ENCODE measurements around the gene HDLBP.

The HDLBP gene

DNA sequence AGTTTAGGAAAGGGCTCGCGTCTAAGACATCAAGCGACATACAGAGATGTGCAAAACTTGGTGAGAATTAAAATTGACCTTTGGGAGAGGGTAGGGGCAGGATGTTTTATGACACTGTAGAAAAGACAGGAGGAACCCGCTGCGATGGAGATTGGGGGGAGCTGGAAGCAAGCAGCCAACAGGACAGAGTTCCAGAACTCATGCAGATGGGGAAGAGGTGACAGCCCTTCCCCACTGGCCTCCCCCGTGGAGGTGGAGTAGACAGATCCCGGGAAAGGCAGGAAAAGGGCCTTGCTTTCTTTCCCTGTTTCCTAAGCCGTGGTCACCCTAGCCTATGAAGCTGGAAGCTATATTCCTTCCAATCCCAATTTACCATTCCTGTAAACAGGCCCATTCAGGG lies 87.9 kb downstream of the HDLBP start:
- DNase-seq: no peak

DNA sequence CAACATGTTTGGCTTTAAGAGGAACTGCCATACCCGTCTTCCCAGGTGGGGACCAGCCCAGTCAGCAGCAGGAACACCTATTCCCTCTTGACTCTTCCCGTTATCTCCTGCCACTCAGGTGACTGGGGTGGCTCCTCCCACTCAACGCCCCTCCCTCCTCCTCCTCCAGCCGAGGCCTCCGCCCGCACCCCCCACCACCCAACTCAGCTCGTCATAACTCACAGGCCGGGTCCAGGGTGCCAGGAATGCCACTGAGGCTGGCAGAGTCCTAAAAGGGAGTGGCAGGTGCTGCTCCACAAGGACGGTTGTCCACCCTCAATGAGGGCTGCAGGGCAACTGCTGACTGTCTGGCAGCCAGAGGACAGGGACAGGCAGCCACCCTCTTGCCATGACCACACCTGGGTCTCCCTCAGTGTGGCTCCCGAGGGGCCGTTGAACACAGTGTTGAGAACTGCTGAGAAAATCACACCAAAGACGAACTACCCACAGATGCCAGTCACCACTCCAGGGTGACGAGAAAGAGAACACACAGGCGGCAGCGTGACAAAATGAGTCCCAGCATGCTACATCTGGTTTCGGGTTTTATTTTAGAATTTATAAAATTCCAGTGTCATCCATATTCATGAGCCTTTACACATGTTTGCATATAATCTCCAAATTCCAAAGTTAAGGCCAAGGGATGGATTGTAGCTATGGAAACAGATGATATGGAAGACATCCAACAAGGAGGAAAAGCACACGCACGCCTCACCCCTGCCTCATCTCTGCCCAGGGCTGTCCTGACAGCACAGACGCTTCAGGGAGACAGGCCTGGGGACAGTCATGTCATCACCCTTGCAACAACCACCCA lies 88.5 kb downstream of the HDLBP start:
- no peak for DNase-seq

DNA sequence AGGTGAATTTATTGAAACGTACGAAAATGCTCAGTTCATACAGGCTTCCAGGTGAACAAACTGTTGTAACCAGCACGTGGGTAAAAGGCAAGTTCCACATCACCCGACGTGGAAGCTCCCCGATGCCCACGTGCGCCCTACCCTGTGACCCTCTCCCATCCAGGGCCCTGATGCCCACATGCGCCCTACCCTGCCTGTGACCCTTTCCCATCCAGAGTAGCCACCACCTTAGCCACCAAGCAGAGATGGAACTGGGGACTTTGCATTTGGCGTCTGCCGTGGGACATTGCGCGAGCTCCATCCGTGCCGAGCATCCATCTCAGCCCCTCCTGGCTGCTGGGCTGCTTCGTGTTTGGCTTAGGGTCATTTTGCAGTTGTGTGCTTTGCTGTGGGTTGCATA lies 89.5 kb downstream of the HDLBP start:
- DNase-seq: no peak

DNA sequence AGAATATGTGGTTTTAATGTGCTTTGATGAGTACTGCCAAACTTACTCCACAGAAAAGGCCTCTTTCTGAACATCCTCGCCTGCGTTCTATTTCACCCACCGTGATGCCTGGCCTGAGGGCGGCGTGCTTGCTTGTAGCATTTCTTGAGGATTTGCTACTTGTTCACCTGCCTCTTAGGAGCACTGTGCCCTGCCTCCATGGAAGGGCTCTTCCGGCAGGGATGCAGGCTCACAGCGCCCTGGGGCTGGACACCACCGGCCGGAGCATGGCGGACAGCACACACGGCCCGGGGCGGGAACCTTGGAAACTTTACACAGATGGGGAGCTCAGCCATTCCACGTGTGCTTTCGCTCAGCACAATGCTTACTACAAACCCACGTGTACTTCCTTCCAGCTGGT lies 89.9 kb downstream of the HDLBP start:
- no peak for DNase-seq

DNA sequence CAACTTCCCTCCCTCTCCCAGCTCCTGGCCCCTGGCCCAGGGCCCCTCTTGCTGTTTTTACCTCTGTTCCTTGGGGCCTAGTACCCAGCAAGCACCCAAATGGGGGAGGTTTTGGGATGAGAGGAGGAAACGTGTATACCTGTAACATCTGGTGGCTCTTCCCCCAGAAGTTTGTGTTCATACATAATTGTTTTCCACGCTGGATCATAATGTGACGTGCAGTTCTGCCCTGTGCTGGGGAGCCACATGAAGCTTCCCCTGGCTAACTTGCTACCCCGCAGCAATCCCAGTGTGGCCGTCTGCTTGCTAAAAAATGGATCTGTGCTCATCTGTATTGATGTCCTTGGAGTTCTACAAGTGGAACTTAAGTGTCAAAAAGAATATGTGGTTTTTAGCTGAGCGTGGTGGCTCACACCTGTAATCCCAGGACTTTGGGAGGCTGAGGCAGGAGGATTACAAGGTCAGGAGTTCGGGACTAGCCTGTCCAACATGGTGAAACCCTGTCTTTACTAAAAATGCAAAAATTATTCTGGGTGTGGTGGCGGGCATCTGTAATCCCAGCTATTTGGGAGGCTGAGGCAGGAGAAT lies 90.5 kb downstream of the HDLBP start:
- DNase-seq: no peak

DNA sequence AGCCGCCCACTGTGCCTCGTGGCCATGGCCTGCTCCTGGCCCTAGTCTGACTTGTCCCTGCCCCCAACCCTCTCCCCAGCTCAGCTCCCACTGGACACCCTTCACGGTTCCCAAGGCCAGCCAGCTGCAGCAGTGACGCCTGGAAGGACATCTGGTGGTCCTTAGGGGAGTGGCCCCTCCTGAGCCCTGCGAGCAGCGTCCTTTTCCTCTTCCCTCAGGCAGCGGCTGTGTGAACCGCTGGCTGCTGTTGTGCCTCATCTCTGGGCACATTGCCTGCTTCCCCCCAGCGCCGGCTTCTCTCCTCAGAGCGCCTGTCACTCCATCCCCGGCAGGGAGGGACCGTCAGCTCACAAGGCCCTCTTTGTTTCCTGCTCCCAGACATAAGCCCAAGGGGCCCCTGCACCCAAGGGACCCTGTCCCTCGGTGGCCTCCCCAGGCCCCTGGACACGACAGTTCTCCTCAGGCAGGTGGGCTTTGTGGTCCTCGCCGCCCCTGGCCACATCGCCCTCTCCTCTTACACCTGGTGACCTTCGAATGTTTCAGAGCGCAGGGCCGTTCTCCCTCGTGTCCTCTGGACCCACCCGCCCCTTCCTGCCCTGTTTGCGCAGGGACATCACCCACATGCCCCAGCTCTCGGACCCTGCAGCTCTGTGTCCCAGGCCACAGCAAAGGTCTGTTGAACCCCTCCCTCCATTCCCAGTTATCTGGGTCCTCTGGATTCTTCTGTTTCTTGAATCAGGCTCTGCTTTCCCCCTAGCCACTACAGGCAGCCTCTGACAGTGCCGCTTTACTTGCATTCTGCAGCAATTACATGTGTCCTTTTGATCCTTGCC lies 91.2 kb downstream of the HDLBP start:
- DNase-seq: peak; percentile 81

DNA sequence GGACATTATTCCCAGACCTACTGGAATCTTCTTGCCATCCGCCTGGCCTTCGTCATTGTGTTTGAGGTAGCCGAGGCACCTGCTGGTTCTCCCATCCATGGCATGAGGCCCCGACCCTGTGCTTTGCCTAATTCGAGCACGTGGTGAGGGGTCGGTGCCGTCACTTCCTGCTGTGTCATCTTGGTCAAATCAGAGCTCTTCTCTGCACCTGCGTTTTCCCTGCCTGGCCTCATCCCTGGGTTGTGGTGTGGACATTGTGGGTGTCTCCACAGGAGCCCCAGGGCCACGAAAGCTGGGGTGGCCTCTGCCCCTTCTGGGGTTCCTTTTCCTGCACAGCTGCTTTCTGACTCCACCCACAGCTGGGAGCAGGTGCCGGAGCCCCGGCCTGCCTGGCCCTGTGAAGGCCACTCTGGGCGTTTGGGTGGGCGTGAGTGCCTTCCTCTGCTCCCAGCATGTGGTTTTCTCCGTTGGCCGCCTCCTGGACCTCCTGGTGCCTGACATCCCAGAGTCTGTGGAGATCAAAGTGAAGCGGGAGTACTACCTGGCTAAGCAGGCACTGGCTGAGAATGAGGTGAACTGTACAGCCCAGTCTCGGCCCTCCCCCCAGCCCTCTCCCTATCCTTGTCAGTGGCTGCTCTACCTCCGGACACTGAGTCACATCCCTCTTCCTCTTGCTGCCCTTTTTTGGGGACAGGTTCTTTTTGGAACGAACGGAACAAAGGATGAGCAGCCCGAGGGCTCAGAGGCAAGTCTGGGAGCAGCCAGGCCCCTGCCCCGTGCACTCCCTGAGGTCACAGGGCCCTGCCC lies 92.1 kb downstream of the HDLBP start:
- no peak for DNase-seq

DNA sequence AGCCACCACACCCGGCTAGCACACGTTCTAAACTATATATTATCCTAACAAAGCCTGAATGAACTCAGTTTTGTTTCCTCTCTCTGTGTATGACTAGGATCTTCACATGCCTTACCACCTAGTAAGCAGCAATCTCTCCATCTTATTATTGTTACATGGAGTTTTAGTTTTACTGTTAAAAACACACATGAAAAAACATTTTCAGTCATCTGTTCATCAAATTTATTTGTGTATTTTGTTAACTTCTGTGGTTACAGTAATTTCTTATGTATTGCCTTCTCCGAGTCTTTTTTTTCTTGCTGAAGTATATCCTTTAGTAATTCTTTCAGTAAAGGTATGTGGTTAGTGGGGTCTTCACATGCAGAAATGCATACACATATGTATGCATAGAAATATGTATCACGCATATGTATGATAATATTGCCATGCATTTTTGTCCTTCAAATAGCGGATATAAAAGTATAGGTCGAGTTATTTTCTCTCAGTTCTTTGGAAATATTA lies 95.6 kb downstream of the HDLBP start:
- DNase-seq: no peak

DNA sequence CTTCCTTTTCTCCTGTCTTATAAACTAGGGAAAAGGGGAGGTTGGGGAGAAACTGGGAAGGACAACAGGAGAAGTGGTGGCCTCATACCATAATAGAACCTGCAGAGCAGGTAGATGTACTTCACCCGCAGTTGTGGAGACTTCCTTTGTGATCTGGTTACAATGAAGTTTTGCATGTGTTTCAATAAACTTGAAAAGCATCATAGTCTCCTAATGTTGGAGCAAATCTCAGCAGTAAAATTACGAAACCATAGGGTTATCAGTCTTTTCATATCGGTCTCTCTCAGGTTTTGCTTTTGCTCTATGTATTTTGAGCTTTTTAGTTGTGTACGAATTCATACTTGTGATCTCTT lies 96.5 kb downstream of the HDLBP start:
- no peak for DNase-seq

DNA sequence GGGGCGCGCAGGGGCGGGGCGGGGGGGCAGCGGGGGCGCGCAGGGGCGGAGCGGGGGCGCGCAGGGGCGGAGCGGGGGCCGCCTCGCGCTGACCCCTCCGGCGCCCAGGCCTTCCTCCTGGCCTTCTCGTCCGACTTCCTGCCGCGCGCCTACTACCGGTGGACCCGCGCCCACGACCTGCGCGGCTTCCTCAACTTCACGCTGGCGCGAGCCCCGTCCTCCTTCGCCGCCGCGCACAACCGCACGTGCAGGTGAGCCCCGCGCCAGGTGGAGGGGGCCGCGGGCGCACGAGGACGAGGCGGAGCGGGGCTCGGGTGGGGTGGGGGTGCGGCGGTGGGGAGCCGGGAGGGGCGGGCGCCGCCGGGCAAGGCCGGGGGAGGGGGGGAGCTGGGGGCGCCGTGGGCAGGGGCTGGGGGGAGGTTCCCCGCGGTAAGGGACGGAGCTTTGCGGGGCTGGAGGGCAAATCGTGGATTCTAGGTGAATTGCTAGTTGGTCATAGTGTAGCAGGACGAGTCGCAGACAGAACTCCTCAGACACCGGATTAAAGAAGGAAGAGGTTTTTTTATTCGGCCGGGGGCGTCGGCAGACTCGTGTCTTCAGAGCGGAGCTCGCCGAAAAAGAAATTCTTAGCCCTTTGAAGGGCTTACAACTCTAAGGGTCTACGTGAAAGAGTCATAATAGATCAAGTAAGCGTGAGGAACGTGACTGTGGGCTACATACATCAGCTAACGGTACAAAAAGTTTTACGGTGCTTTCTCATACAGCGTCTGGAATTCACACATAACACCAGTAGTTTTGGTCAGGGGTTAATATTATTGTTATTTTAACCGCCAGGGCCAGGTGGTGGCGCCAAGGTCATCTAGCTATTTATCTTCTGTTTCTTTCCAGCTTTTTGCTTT lies 97.1 kb downstream of the HDLBP start:
- DNase-seq: peak; percentile 61

DNA sequence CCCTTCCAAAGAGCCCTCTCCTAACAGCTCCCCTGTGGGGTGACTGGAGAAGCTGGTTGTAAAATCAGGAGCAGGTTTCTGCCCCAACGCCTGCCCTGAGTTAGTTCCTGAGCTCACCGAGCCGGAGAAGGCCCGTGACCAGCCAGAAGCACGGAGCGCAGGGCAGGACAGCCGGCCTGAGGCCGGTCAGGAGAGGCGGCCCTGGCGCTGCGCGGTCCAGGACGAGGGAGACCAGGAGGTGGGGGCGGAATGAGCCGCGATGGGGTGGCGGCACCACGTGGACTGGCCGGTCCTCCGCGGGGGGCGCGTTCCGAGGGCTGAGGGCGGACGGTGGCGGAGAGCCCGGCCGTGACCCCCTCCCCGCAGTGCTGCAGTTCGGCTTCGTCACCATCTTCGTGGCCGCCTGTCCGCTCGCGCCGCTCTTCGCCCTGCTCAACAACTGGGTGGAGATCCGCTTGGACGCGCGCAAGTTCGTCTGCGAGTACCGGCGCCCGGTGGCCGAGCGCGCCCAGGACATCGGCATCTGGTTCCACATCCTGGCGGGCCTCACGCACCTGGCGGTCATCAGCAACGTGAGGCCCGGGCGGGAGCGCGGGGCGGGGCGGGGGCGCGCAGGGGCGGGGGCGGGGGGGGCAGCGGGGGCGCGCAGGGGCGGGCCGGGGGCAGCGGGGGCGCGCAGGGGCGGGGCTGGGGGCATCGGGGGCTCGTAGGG lies 98.0 kb downstream of the HDLBP start:
- peak; percentile 86 for DNase-seq

DNA sequence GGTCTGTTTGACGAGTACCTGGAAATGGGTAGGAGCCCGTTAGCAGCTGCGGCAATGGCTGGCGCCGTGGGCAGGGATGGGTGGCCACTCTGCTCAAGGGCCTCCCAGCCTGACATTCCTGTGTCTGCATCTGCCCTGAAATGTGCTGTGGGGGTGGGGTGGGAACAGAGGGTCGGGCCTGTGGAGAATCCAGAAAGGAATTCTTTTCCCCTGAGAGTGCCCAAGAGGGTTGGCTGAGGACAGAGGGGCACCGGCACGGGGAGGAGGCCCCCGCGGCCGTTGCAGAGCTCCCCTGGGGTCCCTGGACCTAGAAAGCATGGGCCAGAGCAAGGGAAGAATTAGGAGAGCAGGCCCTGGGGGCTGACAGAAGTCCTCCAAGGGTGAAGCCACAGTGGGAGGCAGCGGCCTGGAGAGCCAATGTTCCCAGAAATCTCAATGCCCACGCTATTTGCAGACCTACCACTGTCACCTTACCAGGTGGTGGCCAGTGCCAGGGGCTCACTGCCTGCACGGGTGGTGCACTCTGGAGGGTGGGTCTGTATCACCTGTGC lies 99.2 kb downstream of the HDLBP start:
- no peak for DNase-seq

DNA sequence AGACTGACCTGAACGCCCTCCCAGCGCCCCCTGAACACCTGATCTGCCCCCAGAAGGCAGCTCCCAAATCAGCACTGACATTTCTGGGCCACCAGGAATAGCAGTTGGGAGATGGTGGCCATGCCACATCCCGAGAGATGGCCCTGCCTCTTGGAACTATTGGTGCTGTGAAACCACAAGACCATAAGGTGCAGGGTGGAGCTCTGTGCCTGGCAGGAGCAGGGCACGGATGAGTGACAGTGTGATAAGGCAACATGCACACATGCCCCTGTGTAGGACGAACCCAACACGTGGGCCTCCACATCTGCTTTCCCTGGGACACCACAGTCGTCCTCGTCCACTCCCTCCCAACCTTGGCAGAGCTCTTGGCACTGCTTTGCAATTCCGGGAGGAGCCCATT lies 100.1 kb downstream of the HDLBP start:
- DNase-seq: no peak

DNA sequence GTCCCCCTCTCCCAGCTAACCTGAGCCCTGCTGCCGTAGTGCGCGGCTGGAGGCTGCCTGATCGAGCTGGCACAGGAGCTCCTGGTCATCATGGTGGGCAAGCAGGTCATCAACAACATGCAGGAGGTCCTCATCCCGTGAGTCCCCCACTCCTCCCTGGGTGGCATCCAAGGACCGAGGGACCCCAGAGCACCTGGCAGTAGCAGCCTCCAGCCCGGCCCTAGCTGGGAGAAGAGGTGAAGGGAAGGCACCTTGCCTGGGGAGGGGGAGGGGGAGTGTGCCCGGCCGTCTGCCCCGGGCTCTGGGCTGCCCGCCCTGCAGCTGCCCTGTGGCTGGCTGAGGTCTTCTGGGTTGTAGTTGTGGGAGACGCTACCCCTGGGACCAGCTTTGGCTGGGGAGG lies 100.7 kb downstream of the HDLBP start:
- DNase-seq: no peak

DNA sequence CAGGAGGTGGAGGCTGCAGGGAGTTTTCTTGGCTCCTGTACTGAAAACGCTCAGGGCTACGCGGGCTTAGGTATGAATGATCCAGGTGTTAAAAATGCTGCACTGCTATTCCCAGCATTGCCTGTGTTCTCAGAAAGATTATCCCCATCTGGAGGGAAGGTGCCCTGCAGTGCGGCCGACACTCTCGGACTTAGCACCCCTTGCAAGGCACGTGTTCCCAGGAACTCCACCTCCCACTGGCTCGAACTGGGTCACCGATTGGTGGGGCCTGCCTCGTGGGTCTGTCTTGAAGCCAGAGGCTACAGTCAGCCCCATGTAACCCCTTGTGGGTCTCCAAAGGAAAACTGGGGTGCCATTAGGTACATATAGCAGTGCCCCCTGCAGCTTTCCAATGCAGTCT lies 101.3 kb downstream of the HDLBP start:
- no peak for DNase-seq

DNA sequence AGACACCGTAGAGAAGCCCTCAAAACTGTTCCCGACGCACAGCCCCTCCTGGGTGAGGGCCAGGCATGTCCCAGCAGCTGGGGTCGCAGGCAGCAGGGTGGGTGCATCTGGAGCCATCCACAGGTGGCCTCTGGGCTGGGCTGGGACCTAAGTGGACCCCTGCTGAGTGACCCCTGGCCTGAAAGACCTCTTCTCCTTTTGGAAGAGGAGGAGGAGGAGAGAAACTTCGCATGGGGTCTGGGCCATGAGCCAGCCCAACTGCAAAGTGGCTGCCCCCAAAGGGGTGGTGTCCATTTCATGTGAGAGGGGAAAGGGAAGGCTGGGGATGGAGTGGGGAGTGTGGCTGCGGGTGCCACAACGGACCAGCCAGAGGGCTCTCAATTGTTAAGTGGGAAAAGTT lies 101.9 kb downstream of the HDLBP start:
- DNase-seq: no peak

DNA sequence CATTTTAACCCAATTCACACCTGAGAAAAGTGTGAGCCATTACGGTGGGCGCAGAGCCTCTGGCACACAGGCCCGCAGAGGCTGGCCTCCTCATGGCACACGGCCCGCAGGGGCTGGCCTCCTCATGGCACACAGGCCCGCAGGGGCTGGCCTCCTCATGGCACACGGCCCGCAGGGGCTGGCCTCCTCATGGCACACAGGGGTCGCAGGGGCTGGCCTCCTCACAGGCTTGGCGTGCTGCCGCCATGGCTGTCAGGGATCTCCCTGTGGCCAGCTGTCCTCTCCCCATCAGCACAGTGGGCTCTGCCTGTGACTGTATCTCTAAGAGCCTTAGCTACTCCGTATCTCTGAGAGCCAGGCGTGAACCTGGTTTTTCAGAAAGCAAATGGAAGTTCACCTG lies 102.4 kb downstream of the HDLBP start:
- DNase-seq: no peak

DNA sequence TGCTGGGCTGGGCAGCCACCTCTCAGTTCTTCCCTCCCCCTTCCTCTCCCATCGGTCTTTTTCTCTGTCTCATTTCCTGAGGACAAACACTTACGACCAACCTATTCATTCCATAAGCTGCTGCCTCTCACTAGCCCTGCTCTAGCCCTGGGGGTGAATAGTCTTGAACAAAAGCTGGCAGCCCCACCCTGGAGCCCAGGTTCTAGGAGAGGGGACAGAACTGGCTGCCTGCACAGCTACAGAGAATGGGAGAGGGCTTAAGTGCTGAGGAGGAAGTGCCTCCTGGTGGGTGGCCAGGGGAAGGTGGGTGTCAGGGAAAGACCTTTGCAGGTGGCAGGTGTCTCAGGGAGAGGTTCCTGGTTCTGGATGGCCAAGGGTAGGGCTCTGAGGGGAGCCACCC lies 104.2 kb downstream of the HDLBP start:
- no peak for DNase-seq

DNA sequence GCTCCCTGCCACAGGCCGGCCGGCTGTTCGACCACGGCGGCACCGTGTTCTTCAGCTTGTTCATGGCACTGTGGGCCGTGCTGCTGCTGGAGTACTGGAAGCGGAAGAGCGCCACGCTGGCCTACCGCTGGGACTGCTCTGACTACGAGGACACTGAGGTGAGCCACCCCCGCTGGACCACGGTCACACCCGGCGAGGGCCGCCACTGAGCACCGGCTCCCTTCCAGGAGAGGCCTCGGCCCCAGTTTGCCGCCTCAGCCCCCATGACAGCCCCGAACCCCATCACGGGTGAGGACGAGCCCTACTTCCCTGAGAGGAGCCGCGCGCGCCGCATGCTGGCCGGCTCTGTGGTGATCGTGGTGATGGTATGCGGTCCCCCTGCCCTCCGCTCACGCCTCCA lies 106.2 kb downstream of the HDLBP start:
- no peak for DNase-seq

DNA sequence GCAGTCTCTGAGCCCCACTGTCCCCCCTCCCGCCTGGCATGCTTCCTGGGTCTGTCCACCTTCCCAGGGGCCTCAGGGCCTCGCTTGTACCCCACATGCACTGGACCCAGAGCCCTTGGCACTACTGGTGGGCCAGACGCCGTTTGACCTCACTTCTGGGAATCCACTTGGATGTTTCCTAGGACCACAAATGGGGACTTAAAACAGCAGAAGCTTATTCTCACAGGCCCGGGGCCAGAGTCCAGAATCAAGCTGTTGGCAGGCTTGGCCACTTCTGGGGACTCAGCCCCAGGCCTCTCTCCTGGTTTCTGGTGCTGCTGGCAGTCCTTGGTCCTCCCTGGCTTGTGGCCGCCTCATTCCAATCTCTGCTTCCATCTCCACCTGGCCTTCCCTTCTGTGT lies 107.4 kb downstream of the HDLBP start:
- no peak for DNase-seq

DNA sequence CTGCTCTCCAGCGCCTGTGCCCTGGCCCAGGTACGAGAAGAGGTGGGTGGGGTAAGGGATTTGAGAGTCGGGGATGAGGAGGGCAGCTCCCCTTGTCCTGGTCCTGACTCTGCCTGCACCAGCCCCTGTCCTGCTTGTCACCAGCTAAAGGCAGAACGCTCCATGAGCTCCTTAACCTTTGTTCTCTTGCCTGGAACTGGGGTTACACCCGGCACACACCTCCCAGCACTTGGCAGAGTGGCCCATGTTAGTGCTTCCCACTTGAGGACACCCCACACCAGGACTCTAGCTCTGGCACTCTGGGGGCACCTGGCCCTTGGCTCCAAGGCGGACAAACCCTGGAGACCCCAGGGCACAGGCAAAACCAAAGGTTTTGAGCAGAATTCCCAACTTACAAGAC lies 107.8 kb downstream of the HDLBP start:
- DNase-seq: no peak
